ENCODE measurements around the gene STRA6. TPM values are rescaled to one million over a fixed set of nuclear protein-coding genes. Genes with fewer than 3 reads are reported as not detected.

STRA6 gene
- total RNA-seq, 4 donors from 2014 or later, result 0.12 TPM; not detected in 3

- H3K4me3 ChIP-seq, result no peak overlapping the region
- WGBS, 2 donors (ENCODE audit: low coverage in 1 of 2), result 8% methylated on average over 11 of the region's 90 CpGs; no CpG with 5 or more reads in 1 of the 2 donors
- H3K27ac ChIP-seq, result no peak overlapping the region
- no peaks in the 10 kb centered on the region for H3K36me3 ChIP-seq
- peaks cover 0 to 79% (median 40%) of the 10 kb centered on the region in 3 donors for H3K4me1 ChIP-seq
- peaks cover 0 to 16% (median 0%) of the 10 kb centered on the region in 3 donors for H3K9me3 ChIP-seq
- TF ChIP-seq, protein P1, sequence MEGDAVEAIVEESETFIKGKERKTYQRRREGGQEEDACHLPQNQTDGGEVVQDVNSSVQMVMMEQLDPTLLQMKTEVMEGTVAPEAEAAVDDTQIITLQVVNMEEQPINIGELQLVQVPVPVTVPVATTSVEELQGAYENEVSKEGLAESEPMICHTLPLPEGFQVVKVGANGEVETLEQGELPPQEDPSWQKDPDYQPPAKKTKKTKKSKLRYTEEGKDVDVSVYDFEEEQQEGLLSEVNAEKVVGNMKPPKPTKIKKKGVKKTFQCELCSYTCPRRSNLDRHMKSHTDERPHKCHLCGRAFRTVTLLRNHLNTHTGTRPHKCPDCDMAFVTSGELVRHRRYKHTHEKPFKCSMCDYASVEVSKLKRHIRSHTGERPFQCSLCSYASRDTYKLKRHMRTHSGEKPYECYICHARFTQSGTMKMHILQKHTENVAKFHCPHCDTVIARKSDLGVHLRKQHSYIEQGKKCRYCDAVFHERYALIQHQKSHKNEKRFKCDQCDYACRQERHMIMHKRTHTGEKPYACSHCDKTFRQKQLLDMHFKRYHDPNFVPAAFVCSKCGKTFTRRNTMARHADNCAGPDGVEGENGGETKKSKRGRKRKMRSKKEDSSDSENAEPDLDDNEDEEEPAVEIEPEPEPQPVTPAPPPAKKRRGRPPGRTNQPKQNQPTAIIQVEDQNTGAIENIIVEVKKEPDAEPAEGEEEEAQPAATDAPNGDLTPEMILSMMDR (IDR thresholded peaks at IDR 0.05), result no peak
- no peak for TF ChIP-seq POLR2AphosphoS5 (IDR thresholded peaks at IDR 0.05)
- no peak for TF ChIP-seq EP300 (IDR thresholded peaks at IDR 0.05)
- TF ChIP-seq POLR2A (IDR thresholded peaks at IDR 0.05), result no peak
- peaks cover 100% of the 10 kb centered on the region for H3K27me3 ChIP-seq
- ATAC-seq, result no peak
These were observed 69.6 kb downstream of the STRA6 start for GRCh38 chr15:74132681-74133651.

- H3K36me3 ChIP-seq, result no peaks in the 10 kb centered on the region
- WGBS, 2 donors (ENCODE audit: low coverage in 1 of 2), result 28 to 35% methylated on average over 3 to 5 of the region's 20 CpGs
- no peak overlapping the region for H3K4me3 ChIP-seq
- peaks cover 100% of the 10 kb centered on the region for H3K27me3 ChIP-seq
- ATAC-seq, result no peak
- H3K4me1 ChIP-seq, result peaks cover 0 to 78% (median 38%) of the 10 kb centered on the region in 3 donors
- H3K9me3 ChIP-seq, result peaks cover 0 to 16% (median 0%) of the 10 kb centered on the region in 3 donors
- H3K27ac ChIP-seq, result no peak overlapping the region
- TF ChIP-seq, protein P1 (IDR thresholded peaks at IDR 0.05), result no peak
- TF ChIP-seq POLR2A (IDR thresholded peaks at IDR 0.05) (no peak), EP300 (IDR thresholded peaks at IDR 0.05) (no peak)
These were observed 70.8 kb downstream of the STRA6 start for GRCh38 chr15:74131628-74132413.

DNA sequence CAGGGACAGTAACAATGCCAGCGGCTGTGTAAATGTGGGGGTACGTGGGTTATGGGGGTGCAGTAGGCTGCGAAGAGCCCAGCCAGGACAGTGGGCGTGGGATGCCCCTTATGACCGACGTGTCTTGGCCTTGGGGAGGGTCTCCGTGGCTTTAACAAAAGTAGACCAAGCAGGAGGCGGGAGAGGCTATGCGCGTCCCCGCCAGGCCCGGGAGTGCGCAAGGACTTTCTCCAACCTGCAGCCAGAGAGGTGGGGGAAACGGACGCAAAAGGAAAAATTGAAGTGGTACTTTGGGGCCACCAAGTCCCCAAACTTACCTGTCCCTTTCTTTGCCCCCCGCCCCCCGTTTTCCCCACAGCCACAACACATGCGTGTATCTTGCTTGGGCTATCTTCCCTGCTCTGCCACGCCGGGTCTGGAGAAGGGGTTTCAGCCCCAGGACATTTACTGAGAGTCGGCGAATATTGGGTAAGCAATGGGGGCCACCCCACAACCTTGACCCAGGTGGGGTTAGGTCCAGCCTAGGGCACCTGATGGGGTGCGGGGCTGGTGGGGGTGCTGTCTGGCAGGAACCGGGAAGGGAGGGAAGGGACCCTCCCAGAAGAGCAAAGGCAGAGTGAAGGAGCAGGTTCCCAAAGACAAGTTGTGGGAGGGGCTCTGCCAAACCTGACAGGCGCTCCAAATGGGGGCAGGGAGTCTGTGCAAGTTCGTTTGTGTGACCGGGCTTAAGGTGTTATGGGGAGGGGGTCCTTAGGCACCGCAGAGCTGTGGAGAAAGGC lies 71.5 kb downstream of the STRA6 start:
- Histone ChIP-seq H3K4me1 (peaks cover 0 to 70% (median 33%) of the 10 kb centered on the region in 3 donors), H3K36me3 (no peaks in the 10 kb centered on the region), H3K27ac (no peak overlapping the region), H3K27me3 (peaks cover 100% of the 10 kb centered on the region), H3K4me3 (no peak overlapping the region), H3K9me3 (peaks cover 0 to 16% (median 0%) of the 10 kb centered on the region in 3 donors)
- no peak for TF ChIP-seq POLR2AphosphoS5 (IDR thresholded peaks at IDR 0.05)
- TF ChIP-seq EP300 (IDR thresholded peaks at IDR 0.05), result no peak
- TF ChIP-seq, protein P1 (IDR thresholded peaks at IDR 0.05), result no peak
- TF ChIP-seq POLR2A (IDR thresholded peaks at IDR 0.05), result no peak
- 11 to 20% methylated on average over 17 to 22 of the region's 28 CpGs for WGBS, 2 donors (ENCODE audit: low coverage in 1 of 2)
- ATAC-seq, result no peak

GRCh38 chr15:74130155-74130848 lies 72.3 kb downstream of the STRA6 start, which contains the start of gene ISLR2:
TSS of gene ISLR2 (plus strand) at chr15:74130586. CDS start at chr15:74132755, 2,169 bp downstream.
- 2 to 3% methylated on average over 13 to 25 of the region's 53 CpGs for WGBS, 2 donors (ENCODE audit: low coverage in 1 of 2)
- peaks cover 0 to 16% (median 0%) of the 10 kb centered on the region in 3 donors for H3K9me3 ChIP-seq
- H3K27ac ChIP-seq, result peak within 1 kb of the TSS in 2 of 4 donors; percentile 57 to 71
- no peaks in the 10 kb centered on the region for H3K36me3 ChIP-seq
- peaks cover 100% of the 10 kb centered on the region for H3K27me3 ChIP-seq
- peak within 1 kb of the TSS in 1 of 2 donors; percentile 46 for H3K4me3 ChIP-seq
- peaks cover 0 to 63% (median 28%) of the 10 kb centered on the region in 3 donors for H3K4me1 ChIP-seq
- ATAC-seq, result no peak
- TF ChIP-seq POLR2A (IDR thresholded peaks at IDR 0.05) (no peak), POLR2AphosphoS5 (IDR thresholded peaks at IDR 0.05) (no peak), EP300 (IDR thresholded peaks at IDR 0.05) (no peak)
- TF ChIP-seq, protein P1 (IDR thresholded peaks at IDR 0.05), result no peak
